GOT3 (cell line): ENCODE data around the gene STEAP2.
"Not testable (repeated sequence)": the region's sequence is repeated elsewhere in the genome, so short reads cannot be mapped to it uniquely, and the experiment has no call there.

ENCODE experiments used
- DNase-seq: peaks from one replicate; lab custom pipeline; 2025; ENCODE audit warnings: mixed read lengths; lab: John Stamatoyannopoulos, UW

Gene STEAP2

GRCh38 chr7:90211391-90212148, at the start of gene STEAP2:
TSS of gene STEAP2 (plus strand) at chr7:90211740. CDS start at chr7:90225083, 13,343 bp downstream.
- peak; percentile 66 for DNase-seq

- DNase-seq: no peak
Observed at GRCh38 chr7:90163534-90163933, 48.0 kb upstream of the STEAP2 start.

GRCh38 chr7:90165724-90166123, 45.8 kb upstream of the STEAP2 start:
- no peak for DNase-seq

- no peak for DNase-seq
Observed at GRCh38 chr7:90166153-90166552, 45.4 kb upstream of the STEAP2 start.

GRCh38 chr7:90167361-90167760, 44.2 kb upstream of the STEAP2 start:
- no peak for DNase-seq

GRCh38 chr7:90169891-90170290, 41.6 kb upstream of the STEAP2 start:
- no peak for DNase-seq

GRCh38 chr7:90172121-90172520, 39.4 kb upstream of the STEAP2 start:
- no peak for DNase-seq

- no peak for DNase-seq
Observed at GRCh38 chr7:90172624-90173023, 38.9 kb upstream of the STEAP2 start.

GRCh38 chr7:90173127-90173844, 38.3 kb upstream of the STEAP2 start:
- no peak for DNase-seq

GRCh38 chr7:90175667-90176066, 35.9 kb upstream of the STEAP2 start:
- no peak for DNase-seq

GRCh38 chr7:90176195-90176594, 35.3 kb upstream of the STEAP2 start:
- no peak for DNase-seq

GRCh38 chr7:90178166-90178565, 33.4 kb upstream of the STEAP2 start:
- no peak for DNase-seq

GRCh38 chr7:90178679-90179278, 32.8 kb upstream of the STEAP2 start:
- no peak for DNase-seq

- no peak for DNase-seq
Observed at GRCh38 chr7:90180011-90180585, 31.4 kb upstream of the STEAP2 start.

- DNase-seq: no peak
Observed at GRCh38 chr7:90180649-90181048, 30.9 kb upstream of the STEAP2 start.

- no peak for DNase-seq
Observed at GRCh38 chr7:90181485-90181884, 30.1 kb upstream of the STEAP2 start.

GRCh38 chr7:90186290-90186689, 25.2 kb upstream of the STEAP2 start:
- not testable (repeated sequence) for DNase-seq

- no peak for DNase-seq
Observed at GRCh38 chr7:90187507-90188050, 24.0 kb upstream of the STEAP2 start.

- no peak for DNase-seq
Observed at GRCh38 chr7:90188281-90188680, 23.3 kb upstream of the STEAP2 start.

- DNase-seq: no peak
Observed at GRCh38 chr7:90190995-90191394, 20.5 kb upstream of the STEAP2 start.

- DNase-seq: no peak
Observed at GRCh38 chr7:90191648-90192047, 19.9 kb upstream of the STEAP2 start.
